ENCODE results near the gene EDEM1.

GRCh38 chr3:5191555-5192304, 4.2 kb downstream of the EDEM1 start:
- TF ChIP-seq, protein P1, sequence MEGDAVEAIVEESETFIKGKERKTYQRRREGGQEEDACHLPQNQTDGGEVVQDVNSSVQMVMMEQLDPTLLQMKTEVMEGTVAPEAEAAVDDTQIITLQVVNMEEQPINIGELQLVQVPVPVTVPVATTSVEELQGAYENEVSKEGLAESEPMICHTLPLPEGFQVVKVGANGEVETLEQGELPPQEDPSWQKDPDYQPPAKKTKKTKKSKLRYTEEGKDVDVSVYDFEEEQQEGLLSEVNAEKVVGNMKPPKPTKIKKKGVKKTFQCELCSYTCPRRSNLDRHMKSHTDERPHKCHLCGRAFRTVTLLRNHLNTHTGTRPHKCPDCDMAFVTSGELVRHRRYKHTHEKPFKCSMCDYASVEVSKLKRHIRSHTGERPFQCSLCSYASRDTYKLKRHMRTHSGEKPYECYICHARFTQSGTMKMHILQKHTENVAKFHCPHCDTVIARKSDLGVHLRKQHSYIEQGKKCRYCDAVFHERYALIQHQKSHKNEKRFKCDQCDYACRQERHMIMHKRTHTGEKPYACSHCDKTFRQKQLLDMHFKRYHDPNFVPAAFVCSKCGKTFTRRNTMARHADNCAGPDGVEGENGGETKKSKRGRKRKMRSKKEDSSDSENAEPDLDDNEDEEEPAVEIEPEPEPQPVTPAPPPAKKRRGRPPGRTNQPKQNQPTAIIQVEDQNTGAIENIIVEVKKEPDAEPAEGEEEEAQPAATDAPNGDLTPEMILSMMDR (IDR thresholded peaks at IDR 0.05) = no peak
- TF ChIP-seq, protein P2, sequence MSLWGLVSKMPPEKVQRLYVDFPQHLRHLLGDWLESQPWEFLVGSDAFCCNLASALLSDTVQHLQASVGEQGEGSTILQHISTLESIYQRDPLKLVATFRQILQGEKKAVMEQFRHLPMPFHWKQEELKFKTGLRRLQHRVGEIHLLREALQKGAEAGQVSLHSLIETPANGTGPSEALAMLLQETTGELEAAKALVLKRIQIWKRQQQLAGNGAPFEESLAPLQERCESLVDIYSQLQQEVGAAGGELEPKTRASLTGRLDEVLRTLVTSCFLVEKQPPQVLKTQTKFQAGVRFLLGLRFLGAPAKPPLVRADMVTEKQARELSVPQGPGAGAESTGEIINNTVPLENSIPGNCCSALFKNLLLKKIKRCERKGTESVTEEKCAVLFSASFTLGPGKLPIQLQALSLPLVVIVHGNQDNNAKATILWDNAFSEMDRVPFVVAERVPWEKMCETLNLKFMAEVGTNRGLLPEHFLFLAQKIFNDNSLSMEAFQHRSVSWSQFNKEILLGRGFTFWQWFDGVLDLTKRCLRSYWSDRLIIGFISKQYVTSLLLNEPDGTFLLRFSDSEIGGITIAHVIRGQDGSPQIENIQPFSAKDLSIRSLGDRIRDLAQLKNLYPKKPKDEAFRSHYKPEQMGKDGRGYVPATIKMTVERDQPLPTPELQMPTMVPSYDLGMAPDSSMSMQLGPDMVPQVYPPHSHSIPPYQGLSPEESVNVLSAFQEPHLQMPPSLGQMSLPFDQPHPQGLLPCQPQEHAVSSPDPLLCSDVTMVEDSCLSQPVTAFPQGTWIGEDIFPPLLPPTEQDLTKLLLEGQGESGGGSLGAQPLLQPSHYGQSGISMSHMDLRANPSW (CRISPR knock-in tag; conservative IDR thresholded peaks at IDR 0.05; ENCODE audit: low read depth) = no peak
- TF ChIP-seq USF2 (CRISPR knock-in tag; IDR thresholded peaks at IDR 0.05) (no peak), TEAD4 (CRISPR knock-in tag; IDR thresholded peaks at IDR 0.05) (no peak), CREB1 (CRISPR knock-in tag; IDR thresholded peaks at IDR 0.05) (no peak), TCF7 (CRISPR knock-in tag; IDR thresholded peaks at IDR 0.05; ENCODE audit: low read depth) (no peak), KAT7 (CRISPR knock-in tag; IDR thresholded peaks at IDR 0.05; ENCODE audit: borderline replicate concordance) (no peak), ZNF317 (CRISPR knock-in tag; IDR thresholded peaks at IDR 0.05; ENCODE audit: borderline replicate concordance, low read depth) (no peak), ZNF138 (CRISPR knock-in tag; conservative IDR thresholded peaks at IDR 0.05) (no peak), IRF2 (CRISPR knock-in tag; IDR thresholded peaks at IDR 0.05; ENCODE audit: borderline replicate concordance, low read depth) (no peak)
- TF ChIP-seq, protein P3, sequence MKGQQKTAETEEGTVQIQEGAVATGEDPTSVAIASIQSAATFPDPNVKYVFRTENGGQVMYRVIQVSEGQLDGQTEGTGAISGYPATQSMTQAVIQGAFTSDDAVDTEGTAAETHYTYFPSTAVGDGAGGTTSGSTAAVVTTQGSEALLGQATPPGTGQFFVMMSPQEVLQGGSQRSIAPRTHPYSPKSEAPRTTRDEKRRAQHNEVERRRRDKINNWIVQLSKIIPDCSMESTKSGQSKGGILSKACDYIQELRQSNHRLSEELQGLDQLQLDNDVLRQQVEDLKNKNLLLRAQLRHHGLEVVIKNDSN (CRISPR knock-in tag; IDR thresholded peaks at IDR 0.05) = no peak
- TF ChIP-seq, protein P4, sequence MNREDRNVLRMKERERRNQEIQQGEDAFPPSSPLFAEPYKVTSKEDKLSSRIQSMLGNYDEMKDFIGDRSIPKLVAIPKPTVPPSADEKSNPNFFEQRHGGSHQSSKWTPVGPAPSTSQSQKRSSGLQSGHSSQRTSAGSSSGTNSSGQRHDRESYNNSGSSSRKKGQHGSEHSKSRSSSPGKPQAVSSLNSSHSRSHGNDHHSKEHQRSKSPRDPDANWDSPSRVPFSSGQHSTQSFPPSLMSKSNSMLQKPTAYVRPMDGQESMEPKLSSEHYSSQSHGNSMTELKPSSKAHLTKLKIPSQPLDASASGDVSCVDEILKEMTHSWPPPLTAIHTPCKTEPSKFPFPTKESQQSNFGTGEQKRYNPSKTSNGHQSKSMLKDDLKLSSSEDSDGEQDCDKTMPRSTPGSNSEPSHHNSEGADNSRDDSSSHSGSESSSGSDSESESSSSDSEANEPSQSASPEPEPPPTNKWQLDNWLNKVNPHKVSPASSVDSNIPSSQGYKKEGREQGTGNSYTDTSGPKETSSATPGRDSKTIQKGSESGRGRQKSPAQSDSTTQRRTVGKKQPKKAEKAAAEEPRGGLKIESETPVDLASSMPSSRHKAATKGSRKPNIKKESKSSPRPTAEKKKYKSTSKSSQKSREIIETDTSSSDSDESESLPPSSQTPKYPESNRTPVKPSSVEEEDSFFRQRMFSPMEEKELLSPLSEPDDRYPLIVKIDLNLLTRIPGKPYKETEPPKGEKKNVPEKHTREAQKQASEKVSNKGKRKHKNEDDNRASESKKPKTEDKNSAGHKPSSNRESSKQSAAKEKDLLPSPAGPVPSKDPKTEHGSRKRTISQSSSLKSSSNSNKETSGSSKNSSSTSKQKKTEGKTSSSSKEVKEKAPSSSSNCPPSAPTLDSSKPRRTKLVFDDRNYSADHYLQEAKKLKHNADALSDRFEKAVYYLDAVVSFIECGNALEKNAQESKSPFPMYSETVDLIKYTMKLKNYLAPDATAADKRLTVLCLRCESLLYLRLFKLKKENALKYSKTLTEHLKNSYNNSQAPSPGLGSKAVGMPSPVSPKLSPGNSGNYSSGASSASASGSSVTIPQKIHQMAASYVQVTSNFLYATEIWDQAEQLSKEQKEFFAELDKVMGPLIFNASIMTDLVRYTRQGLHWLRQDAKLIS (CRISPR knock-in tag; IDR thresholded peaks at IDR 0.05; ENCODE audit: borderline replicate concordance) = no peak
- TF ChIP-seq, protein P5, sequence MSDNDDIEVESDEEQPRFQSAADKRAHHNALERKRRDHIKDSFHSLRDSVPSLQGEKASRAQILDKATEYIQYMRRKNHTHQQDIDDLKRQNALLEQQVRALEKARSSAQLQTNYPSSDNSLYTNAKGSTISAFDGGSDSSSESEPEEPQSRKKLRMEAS (CRISPR knock-in tag; IDR thresholded peaks at IDR 0.05) = no peak
- TF ChIP-seq, protein P6, sequence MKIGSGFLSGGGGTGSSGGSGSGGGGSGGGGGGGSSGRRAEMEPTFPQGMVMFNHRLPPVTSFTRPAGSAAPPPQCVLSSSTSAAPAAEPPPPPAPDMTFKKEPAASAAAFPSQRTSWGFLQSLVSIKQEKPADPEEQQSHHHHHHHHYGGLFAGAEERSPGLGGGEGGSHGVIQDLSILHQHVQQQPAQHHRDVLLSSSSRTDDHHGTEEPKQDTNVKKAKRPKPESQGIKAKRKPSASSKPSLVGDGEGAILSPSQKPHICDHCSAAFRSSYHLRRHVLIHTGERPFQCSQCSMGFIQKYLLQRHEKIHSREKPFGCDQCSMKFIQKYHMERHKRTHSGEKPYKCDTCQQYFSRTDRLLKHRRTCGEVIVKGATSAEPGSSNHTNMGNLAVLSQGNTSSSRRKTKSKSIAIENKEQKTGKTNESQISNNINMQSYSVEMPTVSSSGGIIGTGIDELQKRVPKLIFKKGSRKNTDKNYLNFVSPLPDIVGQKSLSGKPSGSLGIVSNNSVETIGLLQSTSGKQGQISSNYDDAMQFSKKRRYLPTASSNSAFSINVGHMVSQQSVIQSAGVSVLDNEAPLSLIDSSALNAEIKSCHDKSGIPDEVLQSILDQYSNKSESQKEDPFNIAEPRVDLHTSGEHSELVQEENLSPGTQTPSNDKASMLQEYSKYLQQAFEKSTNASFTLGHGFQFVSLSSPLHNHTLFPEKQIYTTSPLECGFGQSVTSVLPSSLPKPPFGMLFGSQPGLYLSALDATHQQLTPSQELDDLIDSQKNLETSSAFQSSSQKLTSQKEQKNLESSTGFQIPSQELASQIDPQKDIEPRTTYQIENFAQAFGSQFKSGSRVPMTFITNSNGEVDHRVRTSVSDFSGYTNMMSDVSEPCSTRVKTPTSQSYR (CRISPR knock-in tag; IDR thresholded peaks at IDR 0.05) = no peak

All from WTC11 (cell line).